ENCODE measurements around the gene TRMO. TPM values are rescaled to one million over a fixed set of nuclear protein-coding genes. Genes with fewer than 3 reads are reported as not detected.
A peak's percentile ranks its signal among the peaks of the same experiment; 100 is the strongest.
"Not testable (repeated sequence)": the region's sequence is repeated elsewhere in the genome, so short reads cannot be mapped to it uniquely, and the experiment has no call there.

The TRMO gene
- total and polyA plus RNA-seq, 9 of the 15 experiments (the other 6 are each of a cell fraction or from before 2014, with no cell fraction given), result 5.6 to 22.4 (median 16.2) TPM

DNA sequence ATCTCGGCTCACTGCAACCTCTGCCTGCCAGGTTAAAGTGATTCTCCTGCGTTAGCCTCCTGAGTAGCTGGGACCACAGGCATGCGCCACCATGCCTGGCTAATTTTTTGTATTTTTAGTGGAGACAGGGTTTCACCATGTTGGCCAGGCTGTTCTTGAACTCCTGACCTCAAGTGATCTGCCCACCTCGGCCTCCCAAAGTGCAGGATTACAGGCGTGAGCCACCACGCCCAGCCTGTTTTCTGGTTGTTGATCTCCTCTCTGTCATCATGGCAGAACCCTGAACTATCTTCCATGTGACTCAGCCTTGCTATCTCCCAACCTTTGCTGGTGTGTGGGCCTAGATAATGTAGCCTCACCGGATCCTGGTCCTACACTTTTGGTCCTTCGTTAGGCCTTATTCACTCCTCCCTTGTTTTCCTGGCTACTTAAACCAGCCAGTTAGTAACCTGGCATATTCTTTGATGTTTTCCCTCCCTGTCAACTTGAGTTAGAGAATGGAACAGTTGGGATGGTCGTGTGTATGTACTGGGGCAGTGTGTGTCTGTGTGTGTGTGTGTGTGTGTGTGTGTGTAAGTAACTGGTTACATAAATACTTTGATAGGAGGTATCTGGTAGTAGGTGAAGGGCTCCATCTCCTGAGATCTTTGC, 38.5 kb upstream of the TRMO start (continued):
- TF ChIP-seq, protein P1, sequence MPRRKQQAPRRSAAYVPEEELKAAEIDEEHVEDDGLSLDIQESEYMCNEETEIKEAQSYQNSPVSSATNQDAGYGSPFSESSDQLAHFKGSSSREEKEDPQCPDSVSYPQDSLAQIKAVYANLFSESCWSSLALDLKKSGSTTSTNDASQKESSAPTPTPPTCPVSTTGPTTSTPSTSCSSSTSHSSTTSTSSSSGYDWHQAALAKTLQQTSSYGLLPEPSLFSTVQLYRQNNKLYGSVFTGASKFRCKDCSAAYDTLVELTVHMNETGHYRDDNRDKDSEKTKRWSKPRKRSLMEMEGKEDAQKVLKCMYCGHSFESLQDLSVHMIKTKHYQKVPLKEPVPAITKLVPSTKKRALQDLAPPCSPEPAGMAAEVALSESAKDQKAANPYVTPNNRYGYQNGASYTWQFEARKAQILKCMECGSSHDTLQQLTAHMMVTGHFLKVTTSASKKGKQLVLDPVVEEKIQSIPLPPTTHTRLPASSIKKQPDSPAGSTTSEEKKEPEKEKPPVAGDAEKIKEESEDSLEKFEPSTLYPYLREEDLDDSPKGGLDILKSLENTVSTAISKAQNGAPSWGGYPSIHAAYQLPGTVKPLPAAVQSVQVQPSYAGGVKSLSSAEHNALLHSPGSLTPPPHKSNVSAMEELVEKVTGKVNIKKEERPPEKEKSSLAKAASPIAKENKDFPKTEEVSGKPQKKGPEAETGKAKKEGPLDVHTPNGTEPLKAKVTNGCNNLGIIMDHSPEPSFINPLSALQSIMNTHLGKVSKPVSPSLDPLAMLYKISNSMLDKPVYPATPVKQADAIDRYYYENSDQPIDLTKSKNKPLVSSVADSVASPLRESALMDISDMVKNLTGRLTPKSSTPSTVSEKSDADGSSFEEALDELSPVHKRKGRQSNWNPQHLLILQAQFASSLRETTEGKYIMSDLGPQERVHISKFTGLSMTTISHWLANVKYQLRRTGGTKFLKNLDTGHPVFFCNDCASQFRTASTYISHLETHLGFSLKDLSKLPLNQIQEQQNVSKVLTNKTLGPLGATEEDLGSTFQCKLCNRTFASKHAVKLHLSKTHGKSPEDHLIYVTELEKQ (CRISPR knock-in tag; IDR thresholded peaks at IDR 0.05), result 0 out of 2 replicates have a peak, but pooled peaks have one; percentile 25
- TF ChIP-seq ARHGAP35 (IDR thresholded peaks at IDR 0.05; ENCODE audit: partially characterized antibody) (peak; percentile 10), TCF7 (IDR thresholded peaks at IDR 0.05; ENCODE audit: borderline replicate concordance) (peak; percentile 92), HMBOX1 (IDR thresholded peaks at IDR 0.05) (peak; percentile 100), PTTG1 (tag; IDR thresholded peaks at IDR 0.05; ENCODE audit: low read depth) (peak; percentile 50; the same call in 1 of the 2 replicates), STAT5A (IDR thresholded peaks at IDR 0.05; ENCODE audit: borderline replicate concordance, low read length) (peak; percentile 89), MEIS2 (IDR thresholded peaks at IDR 0.05; ENCODE audit: partially characterized antibody) (peak; percentile 90), NKRF (IDR thresholded peaks at IDR 0.05; ENCODE audit: borderline replicate concordance) (peak; percentile 70), TRIM24 (IDR thresholded peaks at IDR 0.05) (peak; percentile 97 to 98), EP400 (IDR thresholded peaks at IDR 0.05) (peak; percentile 89), BACH1 (tag; IDR thresholded peaks at IDR 0.05) (peak; percentile 60; the same call in 1 of the 2 replicates), NR2C2 (tag; IDR thresholded peaks at IDR 0.05) (peak; percentile 83), SMAD1 (IDR thresholded peaks at IDR 0.05; ENCODE audit: low read depth, low read length, partially characterized antibody) (peak; percentile 84), CEBPB (tag; IDR thresholded peaks at IDR 0.05) (0 out of 2 replicates have a peak, but pooled peaks have one; percentile 48)
- TF ChIP-seq, protein P2, sequence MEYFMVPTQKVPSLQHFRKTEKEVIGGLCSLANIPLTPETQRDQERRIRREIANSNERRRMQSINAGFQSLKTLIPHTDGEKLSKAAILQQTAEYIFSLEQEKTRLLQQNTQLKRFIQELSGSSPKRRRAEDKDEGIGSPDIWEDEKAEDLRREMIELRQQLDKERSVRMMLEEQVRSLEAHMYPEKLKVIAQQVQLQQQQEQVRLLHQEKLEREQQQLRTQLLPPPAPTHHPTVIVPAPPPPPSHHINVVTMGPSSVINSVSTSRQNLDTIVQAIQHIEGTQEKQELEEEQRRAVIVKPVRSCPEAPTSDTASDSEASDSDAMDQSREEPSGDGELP (CRISPR knock-in tag; IDR thresholded peaks at IDR 0.05; ENCODE audit: borderline replicate concordance), result peak; percentile 81
- TF ChIP-seq NR2C2 (CRISPR knock-in tag; IDR thresholded peaks at IDR 0.05), result not testable (repeated sequence)
- TF ChIP-seq, protein P3, sequence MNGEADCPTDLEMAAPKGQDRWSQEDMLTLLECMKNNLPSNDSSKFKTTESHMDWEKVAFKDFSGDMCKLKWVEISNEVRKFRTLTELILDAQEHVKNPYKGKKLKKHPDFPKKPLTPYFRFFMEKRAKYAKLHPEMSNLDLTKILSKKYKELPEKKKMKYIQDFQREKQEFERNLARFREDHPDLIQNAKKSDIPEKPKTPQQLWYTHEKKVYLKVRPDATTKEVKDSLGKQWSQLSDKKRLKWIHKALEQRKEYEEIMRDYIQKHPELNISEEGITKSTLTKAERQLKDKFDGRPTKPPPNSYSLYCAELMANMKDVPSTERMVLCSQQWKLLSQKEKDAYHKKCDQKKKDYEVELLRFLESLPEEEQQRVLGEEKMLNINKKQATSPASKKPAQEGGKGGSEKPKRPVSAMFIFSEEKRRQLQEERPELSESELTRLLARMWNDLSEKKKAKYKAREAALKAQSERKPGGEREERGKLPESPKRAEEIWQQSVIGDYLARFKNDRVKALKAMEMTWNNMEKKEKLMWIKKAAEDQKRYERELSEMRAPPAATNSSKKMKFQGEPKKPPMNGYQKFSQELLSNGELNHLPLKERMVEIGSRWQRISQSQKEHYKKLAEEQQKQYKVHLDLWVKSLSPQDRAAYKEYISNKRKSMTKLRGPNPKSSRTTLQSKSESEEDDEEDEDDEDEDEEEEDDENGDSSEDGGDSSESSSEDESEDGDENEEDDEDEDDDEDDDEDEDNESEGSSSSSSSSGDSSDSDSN (IDR thresholded peaks at IDR 0.05; ENCODE audit: borderline replicate concordance in 1 of 2, low read depth in 2 of 2, low read length in 2 of 2), result peak in 1 of 2 experiments; percentile 76; a peak in 1 of 4 replicates
